ENCODE results near the gene BACE1-AS.

- no peak for TF ChIP-seq CTCF (IDR thresholded peaks at IDR 0.05)
- TF ChIP-seq TCF7L2 (IDR thresholded peaks at IDR 0.05; ENCODE audit: low read depth, low read length): no peak
- TF ChIP-seq SIN3A (IDR thresholded peaks at IDR 0.05; ENCODE audit: borderline replicate concordance, insufficient read depth, low read depth, low read length): no peak
Observed at GRCh38 chr11:117278347-117278746, 12.8 kb upstream of the BACE1-AS start.
